ENCODE data around the gene ASIC3. TPM values are rescaled to one million over a fixed set of nuclear protein-coding genes. Genes with fewer than 3 reads are reported as not detected.
A peak's percentile ranks its signal among the peaks of the same experiment; 100 is the strongest.

The ASIC3 gene
- total and polyA plus RNA-seq, 2 of the 4 experiments (the other 2 are of a cell fraction) = 0.74 TPM; not detected in 1

DNA sequence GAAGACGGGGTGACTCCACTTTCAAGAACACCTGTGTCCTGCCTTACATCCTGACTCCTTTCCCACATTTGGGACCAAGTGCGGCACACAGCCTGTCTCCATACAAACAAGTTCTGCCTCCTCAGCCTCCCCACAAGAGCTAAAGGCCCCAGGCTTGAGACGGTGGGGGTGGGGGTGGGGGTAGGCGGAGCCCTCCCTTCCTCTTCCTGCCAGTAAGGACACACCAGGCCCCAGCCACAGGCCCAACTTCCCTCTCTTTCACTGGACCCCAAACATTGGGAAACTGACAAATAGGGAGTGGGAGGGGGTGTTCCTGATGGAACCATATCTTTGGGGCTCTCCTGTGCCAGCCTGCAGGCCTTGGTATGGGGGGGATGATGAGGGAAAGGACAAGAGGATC, 4.8 kb downstream of the ASIC3 start:
- H2BK20ac ChIP-seq (ENCODE audit: low read depth, low read length) = no peak overlapping the region
- H2AFZ ChIP-seq (replicated peaks; ENCODE audit: low read length, poor library complexity) = no peak overlapping the region
- no peak overlapping the region for H3K4me3 ChIP-seq (ENCODE audit: insufficient read depth, low read depth, low read length)
- WGBS, 2 experiments (ENCODE audit: extremely low coverage in 2 of 2, insufficient read length in 1 of 2) = no CpG with 5 or more reads among the region's 4 CpGs
- H3K4me1 ChIP-seq (ENCODE audit: control insufficient read depth, insufficient read depth, low read length) = peaks cover 7% of the 10 kb centered on the region
- no peak overlapping the region for H3K18ac ChIP-seq (ENCODE audit: low read depth, low read length)
- BruUV-seq (replicated peaks) = no TSS peak
- no peak overlapping the region for H3K23ac ChIP-seq (ENCODE audit: low read depth, low read length)
- ChIA-PET POLR2A (ENCODE audit: unreplicated experiment) (no interaction called here), CTCF (no interaction called here)
- no peak overlapping the region for H3K14ac ChIP-seq (replicated peaks; ENCODE audit: low read depth, low read length)
- no peak overlapping the region for H3K4ac ChIP-seq (ENCODE audit: low read depth, low read length)
- dilution Hi-C loops (cut with HindIII; ENCODE audit: low sequenced_read_pairs, unreplicated experiment) (no loop called here), intact Hi-C loops (cut with micrococcal nuclease) (no loop called here), in situ Hi-C loops (cut with MboI; ENCODE audit: low sequenced_read_pairs) (no loop called here)
- no peak overlapping the region for H3K27ac ChIP-seq (ENCODE audit: insufficient read depth, low read length)
- H3K4me2 ChIP-seq (ENCODE audit: low read depth, low read length) = no peak overlapping the region
- no peak overlapping the region for H2BK120ac ChIP-seq (ENCODE audit: low read depth, low read length)
- H2AK9ac ChIP-seq (replicated peaks; ENCODE audit: low read depth, low read length, poor library complexity) = peak overlapping the region; percentile 61
- H4K5ac ChIP-seq (ENCODE audit: low read depth, low read length) = no peak overlapping the region
- no peak overlapping the region for H4K91ac ChIP-seq (ENCODE audit: insufficient read depth, low read depth, low read length)
- H4K8ac ChIP-seq (ENCODE audit: low read depth in 2 of 2, low read length in 2 of 2) = no peak overlapping the region
- no peaks in the 10 kb centered on the region; the same call in 1 of the 2 replicates for H3K27me3 ChIP-seq (ENCODE audit: control insufficient read depth, insufficient read depth, low read length)
- H3K9me3 ChIP-seq (ENCODE audit: control insufficient read depth, insufficient read depth, low read length) = no peaks in the 10 kb centered on the region
- no peaks in the 10 kb centered on the region for H3K36me3 ChIP-seq (ENCODE audit: control insufficient read depth, insufficient read depth, low read length)
- no peak overlapping the region for H3K56ac ChIP-seq (ENCODE audit: extremely low read depth, insufficient read depth, low read length)
- H2BK5ac ChIP-seq (ENCODE audit: low read depth, low read length, poor library complexity, severe bottlenecking) = no peak overlapping the region
- no peak for ATAC-seq (ENCODE audit: low read depth)
- peaks cover 5% of the 10 kb centered on the region; the same call in 1 of the 2 replicates for H4K20me1 ChIP-seq (ENCODE audit: insufficient read depth, low read length)
- peaks cover 3% of the 10 kb centered on the region; the same call in 1 of the 2 replicates for H3K9me1 ChIP-seq (ENCODE audit: insufficient read depth, low read length)
- no peak for TF ChIP-seq RAD21 (IDR thresholded peaks at IDR 0.05; ENCODE audit: low read length)
- no peak for TF ChIP-seq SMC3 (IDR thresholded peaks at IDR 0.05; ENCODE audit: low read depth, low read length)
- TF ChIP-seq, protein P1, sequence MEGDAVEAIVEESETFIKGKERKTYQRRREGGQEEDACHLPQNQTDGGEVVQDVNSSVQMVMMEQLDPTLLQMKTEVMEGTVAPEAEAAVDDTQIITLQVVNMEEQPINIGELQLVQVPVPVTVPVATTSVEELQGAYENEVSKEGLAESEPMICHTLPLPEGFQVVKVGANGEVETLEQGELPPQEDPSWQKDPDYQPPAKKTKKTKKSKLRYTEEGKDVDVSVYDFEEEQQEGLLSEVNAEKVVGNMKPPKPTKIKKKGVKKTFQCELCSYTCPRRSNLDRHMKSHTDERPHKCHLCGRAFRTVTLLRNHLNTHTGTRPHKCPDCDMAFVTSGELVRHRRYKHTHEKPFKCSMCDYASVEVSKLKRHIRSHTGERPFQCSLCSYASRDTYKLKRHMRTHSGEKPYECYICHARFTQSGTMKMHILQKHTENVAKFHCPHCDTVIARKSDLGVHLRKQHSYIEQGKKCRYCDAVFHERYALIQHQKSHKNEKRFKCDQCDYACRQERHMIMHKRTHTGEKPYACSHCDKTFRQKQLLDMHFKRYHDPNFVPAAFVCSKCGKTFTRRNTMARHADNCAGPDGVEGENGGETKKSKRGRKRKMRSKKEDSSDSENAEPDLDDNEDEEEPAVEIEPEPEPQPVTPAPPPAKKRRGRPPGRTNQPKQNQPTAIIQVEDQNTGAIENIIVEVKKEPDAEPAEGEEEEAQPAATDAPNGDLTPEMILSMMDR (conservative IDR thresholded peaks at IDR 0.05; ENCODE audit: low read depth, low read length) = no peak
- TF ChIP-seq, protein P2, sequence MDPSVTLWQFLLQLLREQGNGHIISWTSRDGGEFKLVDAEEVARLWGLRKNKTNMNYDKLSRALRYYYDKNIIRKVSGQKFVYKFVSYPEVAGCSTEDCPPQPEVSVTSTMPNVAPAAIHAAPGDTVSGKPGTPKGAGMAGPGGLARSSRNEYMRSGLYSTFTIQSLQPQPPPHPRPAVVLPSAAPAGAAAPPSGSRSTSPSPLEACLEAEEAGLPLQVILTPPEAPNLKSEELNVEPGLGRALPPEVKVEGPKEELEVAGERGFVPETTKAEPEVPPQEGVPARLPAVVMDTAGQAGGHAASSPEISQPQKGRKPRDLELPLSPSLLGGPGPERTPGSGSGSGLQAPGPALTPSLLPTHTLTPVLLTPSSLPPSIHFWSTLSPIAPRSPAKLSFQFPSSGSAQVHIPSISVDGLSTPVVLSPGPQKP (IDR thresholded peaks at IDR 0.05; ENCODE audit: borderline replicate concordance, low read depth, low read length) = no peak
- TF ChIP-seq NFE2L2 (IDR thresholded peaks at IDR 0.05; ENCODE audit: low read depth, low read length) = no peak
- no peak for TF ChIP-seq CEBPB (IDR thresholded peaks at IDR 0.05; ENCODE audit: low read depth, low read length)
- TF ChIP-seq POLR2A (IDR thresholded peaks at IDR 0.05; ENCODE audit: low read depth, low read length) = no peak
- TF ChIP-seq MAFK (IDR thresholded peaks at IDR 0.05; ENCODE audit: low read depth, low read length) = no peak
- no peak for TF ChIP-seq RCOR1 (IDR thresholded peaks at IDR 0.05; ENCODE audit: insufficient replicate concordance, low read length)
- no peak for TF ChIP-seq MXI1 (IDR thresholded peaks at IDR 0.05; ENCODE audit: borderline replicate concordance, low read depth, low read length)
- TF ChIP-seq BHLHE40 (IDR thresholded peaks at IDR 0.05; ENCODE audit: low read depth, low read length) = no peak
- TF ChIP-seq, protein P3, sequence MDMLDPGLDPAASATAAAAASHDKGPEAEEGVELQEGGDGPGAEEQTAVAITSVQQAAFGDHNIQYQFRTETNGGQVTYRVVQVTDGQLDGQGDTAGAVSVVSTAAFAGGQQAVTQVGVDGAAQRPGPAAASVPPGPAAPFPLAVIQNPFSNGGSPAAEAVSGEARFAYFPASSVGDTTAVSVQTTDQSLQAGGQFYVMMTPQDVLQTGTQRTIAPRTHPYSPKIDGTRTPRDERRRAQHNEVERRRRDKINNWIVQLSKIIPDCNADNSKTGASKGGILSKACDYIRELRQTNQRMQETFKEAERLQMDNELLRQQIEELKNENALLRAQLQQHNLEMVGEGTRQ (IDR thresholded peaks at IDR 0.05; ENCODE audit: low read depth, low read length) = no peak
- no peak for TF ChIP-seq RFX5 (IDR thresholded peaks at IDR 0.05; ENCODE audit: low read depth, low read length)
- TF ChIP-seq MAZ (IDR thresholded peaks at IDR 0.05; ENCODE audit: borderline replicate concordance, low read depth, low read length) = no peak
- TF ChIP-seq FOS (IDR thresholded peaks at IDR 0.05; ENCODE audit: low read depth, low read length) = no peak
- no peak for TF ChIP-seq CHD1 (IDR thresholded peaks at IDR 0.05; ENCODE audit: low read depth, low read length)
- no peak overlapping the region for H2BK15ac ChIP-seq (ENCODE audit: low read depth, low read length)
- DNase-seq = no peak
- peaks cover 8 to 18% of the 10 kb centered on the region in 2 experiments for H3K79me1 ChIP-seq (ENCODE audit: low read depth in 1 of 2, low read length in 2 of 2)
- H2AK5ac ChIP-seq (ENCODE audit: low read depth, low read length) = no peak overlapping the region
- H3K9ac ChIP-seq (ENCODE audit: low read depth, low read length) = no peak overlapping the region

All from IMR-90 (cell line).